Measurements from ENCODE around the gene C12orf75. TPM values are rescaled to one million over a fixed set of nuclear protein-coding genes. Genes with fewer than 3 reads are reported as not detected.

Gene C12orf75
- total and polyA plus RNA-seq, 2 experiments from 2014 or later = 43.9 to 69.8 TPM

DNA sequence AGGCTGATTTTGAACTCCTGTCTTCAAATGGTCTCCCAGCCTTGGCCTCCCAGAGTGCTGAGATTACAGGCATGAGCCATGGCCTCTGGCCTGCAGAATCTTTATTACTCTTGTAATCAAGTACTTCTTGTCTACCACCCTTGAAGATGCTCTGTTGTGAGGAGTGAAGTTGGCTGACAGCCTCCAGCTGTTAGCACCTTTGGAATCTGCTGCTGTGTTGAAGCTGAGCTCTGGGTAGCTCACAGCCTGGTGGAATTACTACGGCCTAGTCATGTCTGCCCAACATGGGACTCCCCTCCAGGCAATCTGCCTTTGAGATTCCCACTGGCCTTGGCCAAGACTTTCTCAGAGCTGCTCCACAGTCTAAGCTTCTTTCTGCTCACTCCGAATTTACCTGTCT, 5.8 kb upstream of the C12orf75 start:
- Mint-ChIP-seq H3K36me3 (ENCODE audit: low read depth) (no peaks in the 10 kb centered on the region), H3K4me3 (no peak overlapping the region), H3K4me1 (no peaks in the 10 kb centered on the region), H3K27ac (no peak overlapping the region), H3K9me3 (no peaks in the 10 kb centered on the region), H3K27me3 (ENCODE audit: insufficient read depth, low read depth, poor library complexity) (peaks cover 2% of the 10 kb centered on the region)
- no peak for TF ChIP-seq CREB1 (CRISPR knock-in tag; IDR thresholded peaks at IDR 0.05; ENCODE audit: low read depth)
- TF ChIP-seq, protein P1, sequence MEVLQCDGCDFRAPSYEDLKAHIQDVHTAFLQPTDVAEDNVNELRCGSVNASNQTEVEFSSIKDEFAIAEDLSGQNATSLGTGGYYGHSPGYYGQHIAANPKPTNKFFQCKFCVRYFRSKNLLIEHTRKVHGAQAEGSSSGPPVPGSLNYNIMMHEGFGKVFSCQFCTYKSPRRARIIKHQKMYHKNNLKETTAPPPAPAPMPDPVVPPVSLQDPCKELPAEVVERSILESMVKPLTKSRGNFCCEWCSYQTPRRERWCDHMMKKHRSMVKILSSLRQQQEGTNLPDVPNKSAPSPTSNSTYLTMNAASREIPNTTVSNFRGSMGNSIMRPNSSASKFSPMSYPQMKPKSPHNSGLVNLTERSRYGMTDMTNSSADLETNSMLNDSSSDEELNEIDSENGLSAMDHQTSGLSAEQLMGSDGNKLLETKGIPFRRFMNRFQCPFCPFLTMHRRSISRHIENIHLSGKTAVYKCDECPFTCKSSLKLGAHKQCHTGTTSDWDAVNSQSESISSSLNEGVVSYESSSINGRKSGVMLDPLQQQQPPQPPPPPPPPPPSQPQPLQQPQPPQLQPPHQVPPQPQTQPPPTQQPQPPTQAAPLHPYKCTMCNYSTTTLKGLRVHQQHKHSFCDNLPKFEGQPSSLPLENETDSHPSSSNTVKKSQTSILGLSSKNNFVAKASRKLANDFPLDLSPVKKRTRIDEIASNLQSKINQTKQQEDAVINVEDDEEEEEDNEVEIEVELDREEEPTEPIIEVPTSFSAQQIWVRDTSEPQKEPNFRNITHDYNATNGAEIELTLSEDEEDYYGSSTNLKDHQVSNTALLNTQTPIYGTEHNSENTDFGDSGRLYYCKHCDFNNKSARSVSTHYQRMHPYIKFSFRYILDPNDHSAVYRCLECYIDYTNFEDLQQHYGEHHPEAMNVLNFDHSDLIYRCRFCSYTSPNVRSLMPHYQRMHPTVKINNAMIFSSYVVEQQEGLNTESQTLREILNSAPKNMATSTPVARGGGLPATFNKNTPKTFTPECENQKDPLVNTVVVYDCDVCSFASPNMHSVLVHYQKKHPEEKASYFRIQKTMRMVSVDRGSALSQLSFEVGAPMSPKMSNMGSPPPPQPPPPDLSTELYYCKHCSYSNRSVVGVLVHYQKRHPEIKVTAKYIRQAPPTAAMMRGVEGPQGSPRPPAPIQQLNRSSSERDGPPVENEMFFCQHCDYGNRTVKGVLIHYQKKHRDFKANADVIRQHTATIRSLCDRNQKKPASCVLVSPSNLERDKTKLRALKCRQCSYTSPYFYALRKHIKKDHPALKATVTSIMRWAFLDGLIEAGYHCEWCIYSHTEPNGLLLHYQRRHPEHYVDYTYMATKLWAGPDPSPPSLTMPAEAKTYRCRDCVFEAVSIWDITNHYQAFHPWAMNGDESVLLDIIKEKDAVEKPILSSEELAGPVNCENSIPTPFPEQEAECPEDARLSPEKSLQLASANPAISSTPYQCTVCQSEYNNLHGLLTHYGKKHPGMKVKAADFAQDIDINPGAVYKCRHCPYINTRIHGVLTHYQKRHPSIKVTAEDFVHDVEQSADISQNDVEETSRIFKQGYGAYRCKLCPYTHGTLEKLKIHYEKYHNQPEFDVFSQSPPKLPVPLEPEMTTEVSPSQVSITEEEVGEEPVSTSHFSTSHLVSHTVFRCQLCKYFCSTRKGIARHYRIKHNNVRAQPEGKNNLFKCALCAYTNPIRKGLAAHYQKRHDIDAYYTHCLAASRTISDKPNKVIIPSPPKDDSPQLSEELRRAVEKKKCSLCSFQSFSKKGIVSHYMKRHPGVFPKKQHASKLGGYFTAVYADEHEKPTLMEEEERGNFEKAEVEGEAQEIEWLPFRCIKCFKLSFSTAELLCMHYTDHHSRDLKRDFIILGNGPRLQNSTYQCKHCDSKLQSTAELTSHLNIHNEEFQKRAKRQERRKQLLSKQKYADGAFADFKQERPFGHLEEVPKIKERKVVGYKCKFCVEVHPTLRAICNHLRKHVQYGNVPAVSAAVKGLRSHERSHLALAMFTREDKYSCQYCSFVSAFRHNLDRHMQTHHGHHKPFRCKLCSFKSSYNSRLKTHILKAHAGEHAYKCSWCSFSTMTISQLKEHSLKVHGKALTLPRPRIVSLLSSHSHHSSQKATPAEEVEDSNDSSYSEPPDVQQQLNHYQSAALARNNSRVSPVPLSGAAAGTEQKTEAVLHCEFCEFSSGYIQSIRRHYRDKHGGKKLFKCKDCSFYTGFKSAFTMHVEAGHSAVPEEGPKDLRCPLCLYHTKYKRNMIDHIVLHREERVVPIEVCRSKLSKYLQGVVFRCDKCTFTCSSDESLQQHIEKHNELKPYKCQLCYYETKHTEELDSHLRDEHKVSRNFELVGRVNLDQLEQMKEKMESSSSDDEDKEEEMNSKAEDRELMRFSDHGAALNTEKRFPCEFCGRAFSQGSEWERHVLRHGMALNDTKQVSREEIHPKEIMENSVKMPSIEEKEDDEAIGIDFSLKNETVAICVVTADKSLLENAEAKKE (CRISPR knock-in tag; IDR thresholded peaks at IDR 0.05) = no peak
- Histone ChIP-seq H2AFZ (no peak overlapping the region), H4K20me1 (replicated peaks; ENCODE audit: insufficient read depth) (no peaks in the 10 kb centered on the region), H3K27ac (ENCODE audit: low read depth) (no peak overlapping the region), H3K79me2 (replicated peaks; ENCODE audit: insufficient read depth) (no peaks in the 10 kb centered on the region), H3K4me3 (no peak overlapping the region), H3F3A (replicated peaks; ENCODE audit: low read depth) (no peaks in the 10 kb centered on the region), H3K4me2 (no peak overlapping the region), H3K27me3 (ENCODE audit: insufficient read depth) (0 out of 2 replicates have a peak, but pooled peaks cover 5% of the 10 kb centered on the region), H3K36me3 (ENCODE audit: insufficient read depth) (no peaks in the 10 kb centered on the region), H3K9me2 (ENCODE audit: insufficient read depth) (no peaks in the 10 kb centered on the region), H3K4me1 (ENCODE audit: insufficient read depth) (peaks cover 1% of the 10 kb centered on the region; the same call in 1 of the 2 replicates)
- ATAC-seq (no peak), DNase-seq (ENCODE audit: low spot score) (no peak)

DNA sequence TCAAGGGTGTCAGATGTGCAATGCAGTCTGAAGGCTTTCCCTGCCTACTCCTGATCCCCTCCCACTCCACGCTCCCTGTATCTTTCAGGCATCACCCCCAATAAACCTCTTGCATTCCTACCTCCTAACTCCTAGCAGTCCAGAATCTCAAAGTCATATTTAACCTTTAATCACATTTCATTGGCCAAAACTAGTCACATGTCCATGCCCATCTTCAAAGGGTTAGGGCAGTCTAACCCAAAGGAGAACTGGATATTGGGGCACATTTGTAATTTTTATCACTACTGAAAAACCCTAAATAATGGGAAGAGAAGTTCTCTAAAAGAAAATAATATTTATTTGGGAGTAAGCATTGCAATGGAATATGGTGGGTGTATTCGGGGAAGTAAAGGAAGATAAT, 5.4 kb upstream of the C12orf75 start:
- Histone ChIP-seq H3F3A (replicated peaks; ENCODE audit: low read depth) (no peaks in the 10 kb centered on the region), H4K20me1 (replicated peaks; ENCODE audit: insufficient read depth) (no peaks in the 10 kb centered on the region), H3K4me1 (ENCODE audit: insufficient read depth) (peaks cover 5% of the 10 kb centered on the region), H3K27ac (ENCODE audit: low read depth) (no peak overlapping the region), H3K4me3 (no peak overlapping the region), H3K9me2 (ENCODE audit: insufficient read depth) (no peaks in the 10 kb centered on the region), H3K4me2 (no peak overlapping the region), H3K79me2 (replicated peaks; ENCODE audit: insufficient read depth) (no peaks in the 10 kb centered on the region), H2AFZ (no peak overlapping the region), H3K27me3 (ENCODE audit: insufficient read depth) (0 out of 2 replicates have a peak, but pooled peaks cover 5% of the 10 kb centered on the region), H3K36me3 (ENCODE audit: insufficient read depth) (no peaks in the 10 kb centered on the region)
- Mint-ChIP-seq H3K4me1 (peaks cover 3% of the 10 kb centered on the region; the same call in 1 of the 3 replicates), H3K9me3 (no peaks in the 10 kb centered on the region), H3K27me3 (ENCODE audit: insufficient read depth, low read depth, poor library complexity) (no peaks in the 10 kb centered on the region), H3K36me3 (ENCODE audit: low read depth) (no peaks in the 10 kb centered on the region), H3K4me3 (no peak overlapping the region), H3K27ac (no peak overlapping the region)
- DNase-seq (ENCODE audit: low spot score) = no peak
- ATAC-seq = no peak
- no peak for TF ChIP-seq CREB1 (CRISPR knock-in tag; IDR thresholded peaks at IDR 0.05; ENCODE audit: low read depth)
- TF ChIP-seq, protein P1 (CRISPR knock-in tag; IDR thresholded peaks at IDR 0.05) = no peak
- no peak for TF ChIP-seq JUNB (IDR thresholded peaks at IDR 0.05; ENCODE audit: unreplicated experiment)
- no peak for TF ChIP-seq EZH2 (IDR thresholded peaks at IDR 0.05; ENCODE audit: low read depth, unreplicated experiment)
- TF ChIP-seq, protein P2, sequence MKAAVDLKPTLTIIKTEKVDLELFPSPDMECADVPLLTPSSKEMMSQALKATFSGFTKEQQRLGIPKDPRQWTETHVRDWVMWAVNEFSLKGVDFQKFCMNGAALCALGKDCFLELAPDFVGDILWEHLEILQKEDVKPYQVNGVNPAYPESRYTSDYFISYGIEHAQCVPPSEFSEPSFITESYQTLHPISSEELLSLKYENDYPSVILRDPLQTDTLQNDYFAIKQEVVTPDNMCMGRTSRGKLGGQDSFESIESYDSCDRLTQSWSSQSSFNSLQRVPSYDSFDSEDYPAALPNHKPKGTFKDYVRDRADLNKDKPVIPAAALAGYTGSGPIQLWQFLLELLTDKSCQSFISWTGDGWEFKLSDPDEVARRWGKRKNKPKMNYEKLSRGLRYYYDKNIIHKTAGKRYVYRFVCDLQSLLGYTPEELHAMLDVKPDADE (IDR thresholded peaks at IDR 0.05) = no peak

Data from GM23338 (cell line).